Neuronal stem cell (in vitro differentiated cells): ENCODE results near the gene RAI14.

ENCODE experiments used
- DNase-seq: peaks from one replicate; pipeline ENCODE4 v3.0.0-alpha.2; 2013; ENCODE audit warnings: low spot score
- H2AFZ ChIP-seq: one replicate; pipeline ENCODE4 v1.6.1; 2013; ENCODE audit warnings: mild to moderate bottlenecking, low read length, inconsistent platforms
- H2AK5ac ChIP-seq: 2 replicates; pipeline ENCODE4 v1.6.1; 2013; ENCODE audit warnings: low read depth, mild to moderate bottlenecking, inconsistent platforms, low read length, moderate library complexity, mixed read lengths
- H2BK120ac ChIP-seq: 2 replicates; pipeline ENCODE4 v1.6.1; 2013; ENCODE audit warnings: low read depth, mild to moderate bottlenecking, inconsistent platforms, low read length, moderate library complexity, mixed read lengths
- H2BK12ac ChIP-seq: one replicate; pipeline ENCODE4 v1.6.1; 2013; ENCODE audit warnings: low read length, inconsistent platforms
- H2BK15ac ChIP-seq: 2 replicates; pipeline ENCODE4 v1.6.1; 2013; ENCODE audit warnings: mild to moderate bottlenecking, low read length, inconsistent platforms, mixed read lengths
- H2BK5ac ChIP-seq: one replicate; pipeline ENCODE4 v1.6.1; 2013; ENCODE audit warnings: inconsistent platforms, mild to moderate bottlenecking, low read length, moderate library complexity
- H3K14ac ChIP-seq: one replicate; pipeline ENCODE4 v1.6.1; 2013; ENCODE audit warnings: low read length, inconsistent platforms
- H3K18ac ChIP-seq: 2 replicates; pipeline ENCODE4 v1.6.1; 2013; ENCODE audit warnings: low read length, inconsistent platforms
- H3K23ac ChIP-seq: 2 replicates; pipeline ENCODE4 v1.6.1; 2013; ENCODE audit warnings: low read depth, mild to moderate bottlenecking, mixed read lengths, low read length, inconsistent platforms; ENCODE audit not compliant: poor library complexity
- H3K27ac ChIP-seq: replicated peaks from 3 replicates; pipeline ENCODE4 v1.5.1; 2013; ENCODE audit warnings: low read length, inconsistent platforms
- H3K27me3 ChIP-seq, 3 experiments: 2 replicates each; pipeline ENCODE4 v1.6.1; 2013; ENCODE audit warnings: low read length in 3 of 3, mild to moderate bottlenecking in 2 of 3, inconsistent platforms in 1 of 3, low read depth in 1 of 3, mixed read lengths in 1 of 3, moderate library complexity in 1 of 3; ENCODE audit not compliant: control insufficient read depth in 3 of 3, insufficient read depth in 3 of 3
- H3K36me3 ChIP-seq, 2 donors: replicated peaks in 1 of 2; 2 replicates each; pipeline ENCODE4 v1.6.1; 2013; ENCODE audit warnings: low read length in 2 of 2; ENCODE audit not compliant: control insufficient read depth in 2 of 2, insufficient read depth in 2 of 2
- H3K4ac ChIP-seq: 2 replicates; pipeline ENCODE4 v1.6.1; 2013; ENCODE audit warnings: inconsistent platforms, mild to moderate bottlenecking, low read length, moderate library complexity
- H3K4me1 ChIP-seq, 2 donors: 1 replicate in 1 of 2; 2 replicates in 1 of 2; pipeline ENCODE4 v1.6.1; 2013; ENCODE audit warnings: low read length in 2 of 2, low read depth in 1 of 2; ENCODE audit not compliant: control insufficient read depth in 2 of 2, insufficient read depth in 1 of 2
- H3K4me2 ChIP-seq: one replicate; pipeline ENCODE4 v1.6.1; 2013; ENCODE audit warnings: mild to moderate bottlenecking, low read length, inconsistent platforms; ENCODE audit not compliant: insufficient read depth, poor library complexity, severe bottlenecking
- H3K4me3 ChIP-seq, 2 donors: 2 replicates each; pipeline ENCODE4 v1.5.1; 2013; ENCODE audit warnings: low read length in 2 of 2, mild to moderate bottlenecking in 2 of 2, inconsistent platforms in 1 of 2, moderate library complexity in 1 of 2
- H3K79me1 ChIP-seq: one replicate; pipeline ENCODE4 v1.6.1; 2013; ENCODE audit warnings: low read depth, mild to moderate bottlenecking, inconsistent platforms, low read length, moderate library complexity
- H3K9ac ChIP-seq: one replicate; pipeline ENCODE4 v1.6.1; 2013; ENCODE audit warnings: mild to moderate bottlenecking, low read depth, low read length, inconsistent platforms; ENCODE audit not compliant: poor library complexity
- H3K9me3 ChIP-seq, 2 donors: replicated peaks in 1 of 2; 2 replicates each; pipeline versions ENCODE3 to v1.6.1; 2013; ENCODE audit warnings: low read length in 2 of 2, mild to moderate bottlenecking in 2 of 2, inconsistent platforms in 1 of 2, low read depth in 1 of 2, mixed read lengths in 1 of 2, moderate library complexity in 1 of 2; ENCODE audit not compliant: control insufficient read depth in 2 of 2, insufficient read depth in 1 of 2
- H4K8ac ChIP-seq: one replicate; pipeline ENCODE4 v1.6.1; 2013; ENCODE audit warnings: low read depth, mild to moderate bottlenecking, inconsistent platforms, low read length, moderate library complexity
- H4K91ac ChIP-seq: one replicate; pipeline ENCODE4 v1.6.1; 2013; ENCODE audit warnings: low read length, low read depth, mild to moderate bottlenecking, inconsistent platforms; ENCODE audit not compliant: poor library complexity
- WGBS, 2 donors: extraction: QIAGEN DNeasy Blood & Tissue Kit; methylation state at CpG; one replicate each; pipeline ENCODE4 v1.1.7; 2013; ENCODE audit warnings: missing lambda C conversion rate in 2 of 2, mixed read lengths in 1 of 2; ENCODE audit not compliant: insufficient read length in 2 of 2, insufficient replicate concordance in 1 of 2; ENCODE audit errors: extremely low coverage in 2 of 2; 5-methylcytosine and 5-hydroxymethylcytosine counted together

The RAI14 gene

GRCh38 chr5:34657274-34657921, 1.3 kb downstream of the RAI14 start:
- Histone ChIP-seq H3K14ac (no peak overlapping the region), H3K4ac (no peak overlapping the region), H3K9me3 (peaks cover 0 to 3% of the 10 kb centered on the region in 2 donors), H3K23ac (peak overlapping the region; percentile 70), H2AFZ (peak overlapping the region; percentile 96), H3K4me3 (peak overlapping the region; percentile 95 to 99), H3K79me1 (peaks cover 8% of the 10 kb centered on the region), H3K4me2 (peak overlapping the region; percentile 82), H2BK5ac (peak overlapping the region; percentile 90), H3K36me3 (peaks cover 4 to 27% of the 10 kb centered on the region in 2 donors), H3K18ac (peak overlapping the region; percentile 95), H3K27me3 (peaks cover 0 to 4% (median 0%) of the 10 kb centered on the region in 3 experiments), H2BK15ac (no peak overlapping the region), H2BK120ac (peak overlapping the region; percentile 57), H3K9ac (peak overlapping the region; percentile 92), H4K8ac (no peak overlapping the region), H2AK5ac (peak overlapping the region; percentile 29), H3K27ac (no peak overlapping the region), H2BK12ac (no peak overlapping the region), H3K4me1 (peaks cover 1 to 14% of the 10 kb centered on the region in 2 donors), H4K91ac (no peak overlapping the region)
- no peak for DNase-seq
- WGBS, 2 donors: no CpG with 5 or more reads among the region's 28 CpGs

- H3K4me2 ChIP-seq: peak overlapping the region; percentile 82
These were observed 1.9 kb downstream of the RAI14 start for GRCh38 chr5:34657988-34658387.

GRCh38 chr5:34659168-34659567, 3.0 kb downstream of the RAI14 start:
- no peak overlapping the region for H2AFZ ChIP-seq
- no peak overlapping the region for H3K9ac ChIP-seq
- H3K27me3 ChIP-seq: no peaks in the 10 kb centered on the region
- H3K23ac ChIP-seq: no peak overlapping the region
- H2BK15ac ChIP-seq: no peak overlapping the region
- H3K79me1 ChIP-seq: peaks cover 8% of the 10 kb centered on the region
- H3K4me1 ChIP-seq: peaks cover 1 to 14% of the 10 kb centered on the region in 2 donors
- H3K9me3 ChIP-seq: peaks cover 0 to 14% of the 10 kb centered on the region in 2 donors
- H3K27ac ChIP-seq: no peak overlapping the region
- H3K4me2 ChIP-seq: no peak overlapping the region
- WGBS, 2 donors: no CpG with 5 or more reads among the region's 3 CpGs
- H2BK120ac ChIP-seq: no peak overlapping the region
- H3K14ac ChIP-seq: no peak overlapping the region
- H2BK5ac ChIP-seq: no peak overlapping the region
- no peak for DNase-seq
- peaks cover 4 to 40% of the 10 kb centered on the region in 2 donors for H3K36me3 ChIP-seq
- no peak overlapping the region for H4K91ac ChIP-seq
- H3K18ac ChIP-seq: no peak overlapping the region
- no peak overlapping the region for H2AK5ac ChIP-seq
- no peak overlapping the region for H3K4me3 ChIP-seq
- no peak overlapping the region for H3K4ac ChIP-seq
- H4K8ac ChIP-seq: no peak overlapping the region
- H2BK12ac ChIP-seq: no peak overlapping the region

More at GRCh38 chr5:34657988-34658387, 1.9 kb downstream of the RAI14 start:
- H3K4me1 ChIP-seq: peaks cover 1 to 14% of the 10 kb centered on the region in 2 donors
- no peak overlapping the region for H2BK5ac ChIP-seq
- H3K4me3 ChIP-seq: peak overlapping the region in 1 of 2 donors; percentile 95
- H2AK5ac ChIP-seq: no peak overlapping the region
- H3K27me3 ChIP-seq: peaks cover 0 to 4% (median 0%) of the 10 kb centered on the region in 3 experiments
- H4K91ac ChIP-seq: no peak overlapping the region
- H3K79me1 ChIP-seq: peaks cover 8% of the 10 kb centered on the region
- H2BK120ac ChIP-seq: no peak overlapping the region
- H3K36me3 ChIP-seq: peaks cover 4 to 31% of the 10 kb centered on the region in 2 donors
- no peak overlapping the region for H3K4ac ChIP-seq
- H2AFZ ChIP-seq: no peak overlapping the region
- DNase-seq: no peak
- H2BK15ac ChIP-seq: no peak overlapping the region
- no peak overlapping the region for H3K14ac ChIP-seq
- no peak overlapping the region for H4K8ac ChIP-seq
- no CpG with 5 or more reads among the region's 4 CpGs for WGBS, 2 donors
- H3K9ac ChIP-seq: no peak overlapping the region
- no peak overlapping the region for H3K18ac ChIP-seq
- peaks cover 0 to 4% of the 10 kb centered on the region in 2 donors for H3K9me3 ChIP-seq
- no peak overlapping the region for H2BK12ac ChIP-seq
- no peak overlapping the region for H3K27ac ChIP-seq
- no peak overlapping the region for H3K23ac ChIP-seq

GRCh38 chr5:34660444-34660843, 4.3 kb downstream of the RAI14 start:
- Histone ChIP-seq H3K9ac (no peak overlapping the region), H3K4me1 (peaks cover 1 to 10% of the 10 kb centered on the region in 2 donors), H3K4me3 (no peak overlapping the region), H2BK120ac (no peak overlapping the region), H3K27me3 (no peaks in the 10 kb centered on the region), H2AFZ (no peak overlapping the region), H3K4ac (no peak overlapping the region), H2BK15ac (no peak overlapping the region), H3K18ac (no peak overlapping the region), H4K91ac (no peak overlapping the region), H2BK5ac (no peak overlapping the region), H3K79me1 (peaks cover 8% of the 10 kb centered on the region), H2BK12ac (no peak overlapping the region), H4K8ac (no peak overlapping the region), H3K27ac (no peak overlapping the region), H3K36me3 (peaks cover 4 to 40% of the 10 kb centered on the region in 2 donors), H3K9me3 (peaks cover 0 to 14% of the 10 kb centered on the region in 2 donors), H3K23ac (no peak overlapping the region), H3K14ac (no peak overlapping the region), H3K4me2 (no peak overlapping the region), H2AK5ac (no peak overlapping the region)
- no peak for DNase-seq
- no CpG with 5 or more reads among the region's 4 CpGs for WGBS, 2 donors
